ENCODE data around the gene UBE2B. TPM values are rescaled to one million over a fixed set of nuclear protein-coding genes. Genes with fewer than 3 reads are reported as not detected.
A peak's percentile ranks its signal among the peaks of the same experiment; 100 is the strongest.

UBE2B gene
- polyA plus RNA-seq, 1 donor from 2014 or later = 128 TPM

DNA sequence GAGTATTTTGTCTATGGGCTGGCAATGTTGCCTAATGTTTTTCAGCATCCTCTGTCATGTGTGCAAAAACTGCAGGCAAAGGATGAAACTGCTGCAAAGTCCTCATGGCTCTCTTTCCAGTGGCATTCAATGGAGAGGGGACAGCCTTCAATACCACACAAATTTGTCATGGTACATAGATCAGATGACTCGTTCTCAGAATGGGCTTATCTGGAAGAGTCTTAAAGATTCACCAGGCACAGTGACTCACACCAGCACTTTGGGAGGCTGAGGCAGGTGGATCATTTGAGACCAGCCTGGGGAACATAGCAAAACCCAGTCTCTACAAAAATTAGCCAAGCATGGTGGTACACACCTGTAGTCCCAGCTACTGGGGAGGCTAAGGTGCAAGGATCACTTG is 35.0 kb downstream of the UBE2B start:
- Histone ChIP-seq H3K4me3 (ENCODE audit: low read length) (no peak overlapping the region), H4K20me1 (ENCODE audit: insufficient read depth) (no peaks in the 10 kb centered on the region)

GRCh38 chr5:134409321-134409720 is 38.0 kb downstream of the UBE2B start:
- Histone ChIP-seq H3F3A (ENCODE audit: insufficient read depth, low read length, poor library complexity, severe bottlenecking) (no peaks in the 10 kb centered on the region), H3K4me2 (ENCODE audit: low read length) (no peak overlapping the region), H3K9me3 (ENCODE audit: low read length) (no peaks in the 10 kb centered on the region), H2AFZ (ENCODE audit: low read depth, low read length) (no peak overlapping the region), H3K9me2 (ENCODE audit: insufficient read depth, low read length) (no peaks in the 10 kb centered on the region), H3K4me3 (ENCODE audit: low read length) (peak overlapping the region; percentile 85), H3K9ac (ENCODE audit: low read length) (no peak overlapping the region), H3K27me3 (ENCODE audit: insufficient read depth, low read depth, low read length) (no peaks in the 10 kb centered on the region), H4K20me1 (ENCODE audit: insufficient read depth) (no peaks in the 10 kb centered on the region), H3K27ac (ENCODE audit: low read length) (no peak overlapping the region), H3K79me2 (replicated peaks; ENCODE audit: insufficient read depth, low read length) (peaks cover 20% of the 10 kb centered on the region), H3K36me3 (ENCODE audit: insufficient read depth, low read length) (no peaks in the 10 kb centered on the region)
- TF ChIP-seq TAF1 (IDR thresholded peaks at IDR 0.05; ENCODE audit: low read depth) = no peak
- TF ChIP-seq, protein P1, sequence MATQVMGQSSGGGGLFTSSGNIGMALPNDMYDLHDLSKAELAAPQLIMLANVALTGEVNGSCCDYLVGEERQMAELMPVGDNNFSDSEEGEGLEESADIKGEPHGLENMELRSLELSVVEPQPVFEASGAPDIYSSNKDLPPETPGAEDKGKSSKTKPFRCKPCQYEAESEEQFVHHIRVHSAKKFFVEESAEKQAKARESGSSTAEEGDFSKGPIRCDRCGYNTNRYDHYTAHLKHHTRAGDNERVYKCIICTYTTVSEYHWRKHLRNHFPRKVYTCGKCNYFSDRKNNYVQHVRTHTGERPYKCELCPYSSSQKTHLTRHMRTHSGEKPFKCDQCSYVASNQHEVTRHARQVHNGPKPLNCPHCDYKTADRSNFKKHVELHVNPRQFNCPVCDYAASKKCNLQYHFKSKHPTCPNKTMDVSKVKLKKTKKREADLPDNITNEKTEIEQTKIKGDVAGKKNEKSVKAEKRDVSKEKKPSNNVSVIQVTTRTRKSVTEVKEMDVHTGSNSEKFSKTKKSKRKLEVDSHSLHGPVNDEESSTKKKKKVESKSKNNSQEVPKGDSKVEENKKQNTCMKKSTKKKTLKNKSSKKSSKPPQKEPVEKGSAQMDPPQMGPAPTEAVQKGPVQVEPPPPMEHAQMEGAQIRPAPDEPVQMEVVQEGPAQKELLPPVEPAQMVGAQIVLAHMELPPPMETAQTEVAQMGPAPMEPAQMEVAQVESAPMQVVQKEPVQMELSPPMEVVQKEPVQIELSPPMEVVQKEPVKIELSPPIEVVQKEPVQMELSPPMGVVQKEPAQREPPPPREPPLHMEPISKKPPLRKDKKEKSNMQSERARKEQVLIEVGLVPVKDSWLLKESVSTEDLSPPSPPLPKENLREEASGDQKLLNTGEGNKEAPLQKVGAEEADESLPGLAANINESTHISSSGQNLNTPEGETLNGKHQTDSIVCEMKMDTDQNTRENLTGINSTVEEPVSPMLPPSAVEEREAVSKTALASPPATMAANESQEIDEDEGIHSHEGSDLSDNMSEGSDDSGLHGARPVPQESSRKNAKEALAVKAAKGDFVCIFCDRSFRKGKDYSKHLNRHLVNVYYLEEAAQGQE (IDR thresholded peaks at IDR 0.05; ENCODE audit: borderline replicate concordance) = no peak

More for the DNA sequence above, 35.0 kb downstream of the UBE2B start:
- Histone ChIP-seq H3K36me3 (ENCODE audit: insufficient read depth, low read length) (no peaks in the 10 kb centered on the region), H3K79me2 (replicated peaks; ENCODE audit: insufficient read depth, low read length) (peaks cover 20% of the 10 kb centered on the region), H3K27me3 (ENCODE audit: insufficient read depth, low read depth, low read length) (no peaks in the 10 kb centered on the region), H3K9me3 (ENCODE audit: low read length) (no peaks in the 10 kb centered on the region), H3K9ac (ENCODE audit: low read length) (no peak overlapping the region), H3K27ac (ENCODE audit: low read length) (no peak overlapping the region), H2AFZ (ENCODE audit: low read depth, low read length) (no peak overlapping the region), H3F3A (ENCODE audit: insufficient read depth, low read length, poor library complexity, severe bottlenecking) (no peaks in the 10 kb centered on the region), H3K9me2 (ENCODE audit: insufficient read depth, low read length) (no peaks in the 10 kb centered on the region), H3K4me2 (ENCODE audit: low read length) (no peak overlapping the region)
- TF ChIP-seq CTCF (IDR thresholded peaks at IDR 0.05; ENCODE audit: poor library complexity, severe bottlenecking) = no peak
- no peak for TF ChIP-seq SMC3 (conservative IDR thresholded peaks at IDR 0.05; ENCODE audit: poor library complexity)
- no peak for TF ChIP-seq MXI1 (conservative IDR thresholded peaks at IDR 0.05; ENCODE audit: poor library complexity, severe bottlenecking)
- no peak for TF ChIP-seq POLR2AphosphoS5 (IDR thresholded peaks at IDR 0.05)
- no peak for TF ChIP-seq EP300 (conservative IDR thresholded peaks at IDR 0.05; ENCODE audit: poor library complexity, severe bottlenecking)
- TF ChIP-seq, protein P1 (IDR thresholded peaks at IDR 0.05; ENCODE audit: borderline replicate concordance) = no peak
